G401 (cell line): ENCODE data around the gene MAB21L3. TPM values are rescaled to one million over a fixed set of nuclear protein-coding genes. Genes with fewer than 3 reads are reported as not detected.

Source experiments
- DNase-seq: peaks from one replicate; pipeline ENCODE4 v3.0.0-alpha.2; 2015; ENCODE audit warnings: low spot score
- in situ Hi-C: cut with HindIII; loops from 2 replicates; pipeline ENCODE4 v1.10.0; 2016; ENCODE audit warnings: low sequenced_read_pairs, mixed read lengths
- total RNA-seq: library from RNA; depleted of rRNA; stranded (reverse); fragments of >200 nt; shearing (Covaris generic); gene quantifications from 2 replicates; pipeline ENCODE4 v1.2.3, GENCODE V29; 2014

MAB21L3 gene
- total RNA-seq, 1 experiment from 2014 or later: not detected

DNA sequence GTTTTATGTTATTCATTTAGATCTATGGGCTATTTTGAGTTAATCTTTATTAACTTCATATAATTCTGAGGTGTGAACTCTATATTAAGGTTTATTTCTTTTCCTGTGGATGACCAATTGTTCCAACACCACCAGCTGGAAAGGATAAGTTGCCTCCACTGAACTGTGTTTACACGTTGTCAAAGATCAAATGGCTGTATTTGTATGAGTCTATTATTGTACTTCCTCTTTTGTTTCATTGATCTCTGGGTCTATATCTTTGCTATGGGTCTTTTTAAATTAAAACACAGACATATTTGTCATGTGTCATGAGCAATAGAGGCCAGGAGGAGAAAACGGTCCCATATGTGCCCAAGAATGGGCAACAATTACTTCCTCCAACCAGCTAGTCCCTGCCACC lies 5.2 kb upstream of the MAB21L3 start:
- no peak for DNase-seq
- in situ Hi-C loops: no loop called here

DNA sequence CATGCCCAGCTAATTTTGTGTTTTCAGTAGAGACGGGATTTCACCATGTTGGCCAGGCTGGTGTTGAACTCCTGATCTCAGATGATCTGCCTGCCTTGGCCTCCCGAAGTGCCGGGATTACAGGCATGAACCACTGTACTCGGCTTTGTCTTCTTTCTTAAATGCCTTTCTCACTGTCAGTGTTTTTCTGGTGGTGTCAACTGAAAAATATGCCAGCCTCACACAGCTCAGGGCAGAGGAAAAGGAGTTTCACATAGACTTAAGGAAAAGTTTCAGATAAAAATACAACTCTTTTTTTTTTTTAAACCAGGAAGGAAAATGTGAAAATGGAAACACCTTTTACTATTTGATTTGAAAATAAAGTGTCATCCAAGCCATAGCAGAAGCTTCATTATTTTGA lies 4.6 kb upstream of the MAB21L3 start:
- no peak for DNase-seq
- in situ Hi-C loops: no loop called here

DNA sequence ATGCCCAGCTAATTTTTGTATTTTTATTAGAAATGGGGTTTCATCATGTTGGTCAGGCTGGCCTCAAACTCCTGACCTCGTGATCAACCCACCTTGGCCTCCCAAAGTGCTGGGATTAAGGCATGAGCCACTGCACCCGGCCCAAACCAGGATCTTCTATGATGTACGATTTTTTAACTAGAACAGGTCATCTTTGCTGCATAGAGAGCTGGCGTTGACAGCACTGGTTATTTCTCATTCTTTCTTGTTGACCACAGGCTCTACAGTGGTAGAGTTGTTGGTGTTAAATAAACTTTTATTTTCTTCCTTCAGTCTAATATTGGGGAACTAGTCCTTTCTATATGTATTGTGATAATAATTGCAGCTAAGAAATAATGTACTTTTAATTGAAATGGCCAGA lies 3.8 kb upstream of the MAB21L3 start:
- in situ Hi-C loops: no loop called here
- DNase-seq: no peak

DNA sequence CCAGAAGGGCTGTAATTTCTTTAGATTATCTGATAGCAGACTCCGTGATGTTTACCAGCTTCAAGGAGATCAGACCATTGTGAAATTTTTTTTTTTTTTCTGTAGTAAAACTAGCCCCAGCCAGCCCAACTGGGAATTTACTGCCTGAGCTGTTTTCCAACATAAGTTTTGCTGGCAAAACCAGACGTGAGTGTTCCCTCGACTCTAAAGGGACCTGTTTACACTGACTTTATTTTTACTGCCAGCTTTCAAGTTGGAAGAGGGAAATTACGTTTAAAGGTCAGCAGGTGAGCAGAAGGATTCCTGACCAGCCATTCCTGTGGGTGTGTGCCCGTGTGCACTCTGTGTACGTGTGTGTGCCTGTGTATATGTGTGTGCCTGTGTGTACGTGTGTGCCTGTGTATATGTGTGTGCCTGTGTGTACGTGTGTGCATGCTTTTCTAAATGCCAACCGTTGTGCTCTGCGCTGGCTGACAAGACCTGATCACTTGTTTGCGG lies 374 bp downstream of the MAB21L3 start:
- in situ Hi-C loops: no loop called here
- no peak for DNase-seq

GRCh38 chr1:116112388-116113140 lies 1.4 kb downstream of the MAB21L3 start:
- in situ Hi-C loops: no loop called here
- no peak for DNase-seq

DNA sequence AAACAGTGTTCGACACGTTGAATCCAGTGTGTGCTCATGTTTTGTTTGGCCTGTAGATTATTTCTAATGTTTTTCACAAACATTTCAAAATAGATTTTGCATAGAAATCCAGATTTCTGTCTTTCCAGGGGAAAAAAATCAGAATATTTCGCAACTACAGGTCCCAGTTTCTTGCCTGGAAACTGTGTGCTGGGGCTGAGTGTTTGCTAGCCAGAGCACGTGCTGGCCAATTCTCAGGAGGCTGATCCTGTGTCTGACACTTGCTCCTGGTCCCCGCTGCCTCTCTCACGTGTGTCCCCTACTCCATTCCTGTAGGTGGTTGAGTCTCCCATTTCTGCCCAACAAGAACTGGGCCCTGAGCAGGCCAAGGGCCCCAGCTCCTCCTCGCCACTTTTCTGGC lies 2.4 kb downstream of the MAB21L3 start:
- DNase-seq: no peak
- in situ Hi-C loops: no loop called here

DNA sequence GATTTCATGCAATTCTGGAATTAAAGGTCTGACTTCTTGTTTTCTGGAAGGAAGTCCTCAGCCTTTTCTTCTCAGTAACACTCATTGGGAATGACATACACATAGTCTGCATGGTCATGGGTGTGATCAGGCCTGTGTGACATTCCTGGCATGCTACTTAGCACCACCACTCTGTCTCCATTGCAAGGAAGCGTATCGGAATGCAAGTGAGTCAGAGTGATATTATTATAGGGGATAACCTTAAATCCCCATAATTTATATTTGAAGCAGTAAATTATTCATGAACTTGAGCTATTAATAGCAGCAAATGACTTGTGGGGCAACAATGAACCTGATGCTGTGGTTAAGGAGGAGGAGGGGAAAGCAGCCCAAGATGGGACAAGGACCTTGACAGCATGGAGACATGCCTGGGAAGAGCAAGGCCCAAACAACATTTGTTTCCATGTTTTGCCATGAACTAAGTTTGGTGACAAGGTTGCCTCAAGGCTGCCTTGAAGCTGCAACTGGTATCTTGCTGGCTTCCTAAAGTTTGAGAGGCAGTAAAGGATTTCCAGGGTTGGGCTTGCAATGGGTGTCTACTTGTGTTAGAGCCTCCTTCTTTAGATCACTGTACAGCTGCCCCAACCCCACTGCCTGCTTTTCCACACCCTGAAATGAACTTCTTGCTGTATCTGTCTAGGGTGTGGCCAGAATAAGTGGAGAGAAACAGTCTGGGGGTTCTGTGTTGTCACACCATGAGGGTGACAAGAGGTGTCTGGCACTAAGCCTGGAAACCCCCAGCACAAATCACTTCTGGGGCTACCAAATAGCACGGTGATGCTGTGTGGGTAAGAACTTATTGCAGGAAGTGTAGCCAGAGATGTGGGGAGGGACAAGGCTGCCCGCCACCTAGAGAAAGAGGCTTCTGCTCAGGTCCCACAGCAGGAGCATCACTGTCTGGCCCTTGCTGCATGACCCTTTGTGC lies 4.6 kb downstream of the MAB21L3 start:
- in situ Hi-C loops: no loop called here
- DNase-seq: no peak

DNA sequence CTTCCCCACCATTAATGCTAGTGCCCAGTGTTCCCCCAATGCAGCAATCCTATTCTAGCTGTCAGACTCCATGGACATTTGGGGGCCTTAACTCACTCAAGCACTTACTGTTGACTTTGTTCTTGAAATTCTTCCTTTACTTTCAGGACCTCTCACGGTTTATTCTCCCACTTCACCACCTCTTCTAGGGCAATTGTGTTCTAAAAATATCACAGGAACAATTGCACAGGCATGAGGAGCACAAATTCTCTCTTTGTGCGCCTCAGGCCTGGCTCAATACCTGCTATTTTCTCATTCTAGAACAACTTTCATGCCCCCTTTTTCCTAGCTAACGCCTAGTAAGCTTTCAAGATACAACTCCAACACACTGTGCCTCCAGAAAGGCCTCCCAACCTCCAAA lies 7.3 kb downstream of the MAB21L3 start:
- in situ Hi-C loops: no loop called here
- DNase-seq: no peak

DNA sequence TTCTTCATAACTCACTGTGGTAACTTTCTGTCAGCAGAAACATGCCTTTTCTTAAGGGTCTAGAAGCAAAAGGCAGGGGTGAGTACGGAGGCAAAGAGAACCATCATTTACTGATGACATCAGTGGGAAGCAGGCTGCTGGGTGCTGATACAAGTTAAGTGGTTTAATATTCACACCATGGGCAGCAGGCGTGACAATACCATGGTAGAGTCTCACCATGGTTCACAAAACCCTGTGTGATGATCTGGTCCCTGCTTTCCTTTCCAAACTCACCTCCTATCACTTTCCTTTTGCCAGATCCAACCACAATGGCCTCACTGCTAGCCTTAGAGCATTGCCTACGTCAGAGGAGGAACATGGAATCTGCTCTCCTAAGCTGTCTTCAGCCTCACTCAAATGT lies 8.7 kb downstream of the MAB21L3 start:
- in situ Hi-C loops: no loop called here
- DNase-seq: no peak

GRCh38 chr1:116122955-116123757 lies 12.0 kb downstream of the MAB21L3 start:
- in situ Hi-C loops: no loop called here
- DNase-seq: no peak

DNA sequence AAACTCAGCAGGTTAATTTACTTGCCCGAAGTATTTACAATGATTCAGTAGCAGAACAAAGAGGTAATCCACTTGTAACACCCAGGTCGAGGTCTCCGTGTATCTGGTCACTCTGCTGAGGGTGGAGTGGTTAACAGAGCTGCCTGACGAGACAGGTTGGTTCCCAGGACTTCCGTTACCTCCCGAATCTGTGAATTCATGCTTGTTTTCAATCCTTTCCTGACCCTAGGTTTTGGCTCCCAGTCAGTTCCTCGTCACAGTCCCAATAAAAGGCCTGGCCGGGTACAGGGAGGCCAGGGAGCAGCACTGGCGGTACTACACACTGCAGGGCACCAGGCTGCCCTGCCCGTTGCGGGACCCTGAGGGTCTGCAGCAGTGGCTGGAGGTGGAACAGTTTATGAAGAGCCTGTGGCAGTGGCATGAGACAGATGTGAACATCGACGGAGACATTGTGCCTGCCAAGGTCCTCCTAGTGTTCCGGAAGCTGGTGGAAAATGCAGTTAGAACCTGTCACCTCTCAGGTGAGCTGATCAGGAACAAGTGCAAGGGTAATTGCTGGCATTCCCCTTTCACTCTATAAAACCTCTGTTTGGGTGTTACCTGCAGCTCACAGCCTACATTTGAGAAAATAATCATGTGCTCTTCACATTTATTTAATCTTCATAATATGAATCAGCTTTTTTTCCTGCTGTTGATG lies 12.8 kb downstream of the MAB21L3 start:
- in situ Hi-C loops: no loop called here
- no peak for DNase-seq

DNA sequence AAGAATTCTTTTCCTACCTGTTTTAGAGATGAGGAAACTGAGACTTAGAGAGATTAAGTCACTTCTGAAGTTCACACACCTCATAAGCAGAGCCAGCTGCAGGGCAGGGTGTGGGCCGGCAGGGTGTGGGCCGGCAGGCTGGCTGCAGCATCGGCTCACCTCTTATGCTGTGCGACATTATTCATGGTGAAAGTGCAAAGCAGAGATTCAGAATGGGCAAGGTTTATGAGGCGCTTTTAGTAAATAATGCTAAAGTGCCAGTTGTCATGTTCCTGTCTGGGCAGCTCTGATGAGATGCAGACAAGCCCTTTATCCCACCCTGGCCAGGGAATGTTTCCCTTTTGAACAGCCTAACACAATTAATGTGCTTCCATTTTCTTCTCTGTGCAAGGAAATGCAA lies 14.6 kb downstream of the MAB21L3 start:
- in situ Hi-C loops: no loop called here
- DNase-seq: no peak

DNA sequence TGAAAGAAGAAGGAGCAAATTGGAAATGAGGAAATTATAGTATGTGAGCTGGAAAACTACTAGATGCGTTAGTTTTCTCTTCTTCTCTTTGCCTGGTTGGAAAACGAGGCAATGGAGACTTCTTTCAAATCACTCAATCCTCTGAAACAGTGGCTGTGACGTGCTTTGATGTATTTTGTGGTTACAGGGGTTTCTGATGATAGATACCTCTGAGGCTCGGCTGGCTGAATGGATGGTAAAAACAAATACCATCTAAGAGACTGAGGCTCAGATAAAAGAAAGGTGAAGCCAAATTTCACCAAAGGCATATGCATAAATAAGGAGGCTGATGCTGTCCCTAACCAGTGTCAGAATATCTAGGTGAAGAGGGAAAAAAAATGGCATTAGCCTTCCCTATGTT lies 15.1 kb downstream of the MAB21L3 start:
- in situ Hi-C loops: no loop called here

DNA sequence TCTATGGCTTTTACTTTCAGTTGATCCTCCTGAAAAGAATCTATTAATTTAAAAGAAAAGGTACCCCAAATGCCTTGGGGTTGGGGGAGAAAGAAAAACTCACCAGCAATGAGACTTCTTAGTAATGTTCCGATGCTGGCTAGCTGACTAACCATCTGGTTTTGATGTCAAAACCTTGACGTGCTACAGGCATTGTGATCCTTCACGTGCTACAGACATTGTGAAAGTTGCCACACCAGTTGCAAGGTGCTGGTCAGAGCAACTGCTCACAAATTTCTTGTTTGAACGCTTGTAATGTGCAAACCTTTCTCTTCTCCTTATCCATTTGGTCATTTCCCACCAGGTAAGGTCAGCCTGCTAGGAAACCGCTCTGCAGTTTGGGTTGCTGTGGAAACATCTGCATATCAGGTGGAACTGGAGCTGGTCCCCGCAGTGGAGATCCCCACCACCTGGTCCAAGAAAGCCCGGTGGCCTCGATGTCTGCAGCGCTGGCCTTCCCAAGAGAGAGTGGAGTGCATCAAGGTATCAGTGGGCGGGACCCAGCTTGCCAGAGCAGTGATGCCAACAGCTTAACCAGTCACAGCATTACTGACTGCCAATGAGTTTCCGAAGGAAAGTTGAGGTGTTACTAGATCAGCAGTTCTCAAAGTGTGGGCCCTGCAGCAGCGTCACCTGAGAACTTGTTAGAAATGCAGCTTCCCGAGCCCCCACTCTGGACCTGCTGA lies 16.1 kb downstream of the MAB21L3 start:
- no peak for DNase-seq

More for the DNA sequence above, 15.1 kb downstream of the MAB21L3 start:
- DNase-seq: no peak

DNA sequence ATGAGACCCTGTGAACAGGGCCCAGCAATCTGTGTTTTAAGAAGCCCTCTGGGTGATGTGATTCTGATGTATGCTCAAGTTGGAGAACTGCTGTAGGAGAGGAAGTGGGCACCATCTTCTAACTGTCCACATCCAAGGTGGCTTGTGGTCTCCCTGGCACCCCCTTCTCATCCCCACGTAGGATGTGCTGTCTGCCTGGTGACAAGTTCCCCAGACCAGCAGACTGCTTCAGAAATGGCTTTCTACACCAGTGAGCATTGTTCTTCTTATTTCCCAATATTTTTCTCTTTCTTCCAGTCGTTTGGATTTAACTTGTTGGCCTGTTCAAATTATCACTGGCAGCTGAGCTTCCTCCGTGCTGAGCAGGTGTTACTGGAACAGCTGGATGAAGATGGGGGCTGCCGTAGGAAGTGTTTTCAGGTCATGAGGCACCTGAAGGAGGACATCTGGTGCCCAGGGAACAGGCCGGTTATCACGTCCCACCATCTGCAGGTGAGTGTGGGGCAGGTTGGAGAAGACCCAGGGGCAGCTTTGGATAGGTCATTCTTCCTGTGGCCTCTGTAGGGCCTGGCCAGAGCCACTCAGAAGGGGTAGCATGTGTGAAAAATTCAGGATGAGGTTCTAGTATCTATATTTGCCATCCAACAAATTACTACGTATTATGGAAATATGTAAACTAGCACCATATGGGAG lies 16.8 kb downstream of the MAB21L3 start:
- in situ Hi-C loops: no loop called here
- no peak for DNase-seq

More for the DNA sequence above, 16.1 kb downstream of the MAB21L3 start:
- in situ Hi-C loops: no loop called here

GRCh38 chr1:116128664-116129063 lies 17.5 kb downstream of the MAB21L3 start:
- no peak for DNase-seq
- in situ Hi-C loops: no loop called here

GRCh38 chr1:116129537-116129936 lies 18.3 kb downstream of the MAB21L3 start:
- DNase-seq: no peak
- in situ Hi-C loops: no loop called here

- DNase-seq: no peak
- in situ Hi-C loops: no loop called here
These were observed 19.2 kb downstream of the MAB21L3 start for GRCh38 chr1:116130356-116130755.
